ENCODE results near the gene METTL18.

DNA sequence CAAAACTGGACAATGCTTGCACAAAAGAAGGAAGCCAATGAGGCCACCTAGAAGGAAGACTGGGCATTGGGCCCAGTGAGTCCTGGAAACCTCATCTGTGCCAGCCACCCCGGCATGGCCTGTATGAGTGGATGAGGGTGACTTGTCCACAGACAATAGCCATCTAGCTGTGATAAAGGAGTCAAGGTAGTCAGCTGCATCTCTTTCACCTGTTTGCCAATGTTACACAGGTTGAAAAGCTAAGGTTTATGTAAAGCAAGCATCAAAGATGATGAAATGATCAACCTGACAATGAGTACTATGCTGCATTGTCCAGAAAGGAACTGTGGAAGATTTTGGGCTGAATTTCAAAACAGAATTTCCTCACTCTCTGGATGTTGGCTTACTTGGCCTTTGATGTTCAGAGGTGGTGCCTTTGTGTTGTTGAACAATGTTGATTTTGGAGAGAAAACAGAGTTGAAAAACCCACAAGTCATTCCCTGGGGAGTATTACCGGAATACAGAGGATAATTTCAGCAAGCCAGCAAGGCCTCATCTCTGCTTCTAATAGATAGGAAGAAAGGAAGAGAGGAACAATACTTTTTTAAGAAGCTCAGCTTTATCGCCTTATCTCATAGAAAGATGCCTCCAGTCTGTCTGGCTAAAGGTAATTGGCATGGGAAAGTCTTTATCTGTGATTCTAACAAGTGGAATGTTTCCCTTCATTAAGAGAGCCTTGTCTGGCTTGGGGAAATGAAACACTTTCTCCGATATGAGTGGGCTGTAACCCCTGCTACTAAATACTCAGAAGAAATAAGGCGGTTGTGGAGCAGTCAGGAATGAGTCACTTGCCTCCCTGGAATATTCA, 49.5 kb downstream of the METTL18 start:
- no peak for TF ChIP-seq POLR2A (IDR thresholded peaks at IDR 0.05)
- TF ChIP-seq, protein P1, sequence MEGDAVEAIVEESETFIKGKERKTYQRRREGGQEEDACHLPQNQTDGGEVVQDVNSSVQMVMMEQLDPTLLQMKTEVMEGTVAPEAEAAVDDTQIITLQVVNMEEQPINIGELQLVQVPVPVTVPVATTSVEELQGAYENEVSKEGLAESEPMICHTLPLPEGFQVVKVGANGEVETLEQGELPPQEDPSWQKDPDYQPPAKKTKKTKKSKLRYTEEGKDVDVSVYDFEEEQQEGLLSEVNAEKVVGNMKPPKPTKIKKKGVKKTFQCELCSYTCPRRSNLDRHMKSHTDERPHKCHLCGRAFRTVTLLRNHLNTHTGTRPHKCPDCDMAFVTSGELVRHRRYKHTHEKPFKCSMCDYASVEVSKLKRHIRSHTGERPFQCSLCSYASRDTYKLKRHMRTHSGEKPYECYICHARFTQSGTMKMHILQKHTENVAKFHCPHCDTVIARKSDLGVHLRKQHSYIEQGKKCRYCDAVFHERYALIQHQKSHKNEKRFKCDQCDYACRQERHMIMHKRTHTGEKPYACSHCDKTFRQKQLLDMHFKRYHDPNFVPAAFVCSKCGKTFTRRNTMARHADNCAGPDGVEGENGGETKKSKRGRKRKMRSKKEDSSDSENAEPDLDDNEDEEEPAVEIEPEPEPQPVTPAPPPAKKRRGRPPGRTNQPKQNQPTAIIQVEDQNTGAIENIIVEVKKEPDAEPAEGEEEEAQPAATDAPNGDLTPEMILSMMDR (IDR thresholded peaks at IDR 0.05), result no peak
